HL-60 (cell line): Measurements from ENCODE around the gene TRDMT1.

ENCODE experiments used
- DNase-seq, 2 experiments: peaks; one replicate each; pipeline ENCODE4 v3.0.0-alpha.2; 2010 to 2020; ENCODE audit warnings: low read depth in 1 of 2, low spot score in 1 of 2
- H3K27ac ChIP-seq: fragments of 250-450 bp; sonication (Bioruptor Pico); replicated peaks from 2 replicates; pipeline ENCODE4 v1.5.1; 2020; ENCODE audit warnings: mild to moderate bottlenecking, moderate library complexity
- H3K27me3 ChIP-seq: fragments of 250-450 bp; sonication (Bioruptor Pico); 2 replicates; pipeline ENCODE4 v1.5.1; 2021; ENCODE audit warnings: mild to moderate bottlenecking, moderate library complexity; ENCODE audit not compliant: insufficient read depth, poor library complexity, severe bottlenecking
- H3K4me3 ChIP-seq: replicated peaks from 2 replicates; pipeline ENCODE4 v1.5.1; 2011; ENCODE audit warnings: mild to moderate bottlenecking, control low read depth, low read length; ENCODE audit not compliant: insufficient read depth
- CTCF ChIP-seq: IDR thresholded peaks from one replicate; pipeline ENCODE4 v1.5.1; 2011; ENCODE audit warnings: low read length, control low read depth, inconsistent platforms; ENCODE audit not compliant: insufficient read depth
- GABPA ChIP-seq: IDR thresholded peaks from 2 replicates; pipeline ENCODE4 v1.6.1; 2012; ENCODE audit warnings: low read depth
- POLR2AphosphoS5 ChIP-seq: IDR thresholded peaks from 2 replicates; pipeline ENCODE4 v1.6.1; 2012; ENCODE audit warnings: low read depth
- REST ChIP-seq: IDR thresholded peaks from 2 replicates; pipeline ENCODE4 v1.6.1; 2012; ENCODE audit warnings: low read depth; ENCODE audit not compliant: insufficient replicate concordance
- SPI1 ChIP-seq: IDR thresholded peaks from 2 replicates; pipeline ENCODE4 v1.6.1; 2012; ENCODE audit warnings: low read depth, mild to moderate bottlenecking, borderline replicate concordance

TRDMT1 gene

GRCh38 chr10:17196573-17196972 lies 4.9 kb downstream of the TRDMT1 start:
- TF ChIP-seq REST (no peak), GABPA (no peak), CTCF (no peak), POLR2AphosphoS5 (no peak), SPI1 (no peak)
- no peaks in the 10 kb centered on the region for H3K27me3 ChIP-seq
- no peak overlapping the region for H3K27ac ChIP-seq
- H3K4me3 ChIP-seq = no peak overlapping the region
- no peak for DNase-seq

GRCh38 chr10:17196045-17196444 lies 5.4 kb downstream of the TRDMT1 start:
- no peak for DNase-seq
- H3K27ac ChIP-seq = no peak overlapping the region
- no peak overlapping the region for H3K4me3 ChIP-seq
- TF ChIP-seq POLR2AphosphoS5 (no peak), SPI1 (no peak), CTCF (no peak), REST (no peak), GABPA (no peak)
- H3K27me3 ChIP-seq = no peaks in the 10 kb centered on the region

- H3K4me3 ChIP-seq = no peak overlapping the region
- TF ChIP-seq CTCF (no peak), POLR2AphosphoS5 (no peak)
- no peak for DNase-seq
- no peak overlapping the region for H3K27ac ChIP-seq
- H3K27me3 ChIP-seq = no peaks in the 10 kb centered on the region
These were observed 6.4 kb downstream of the TRDMT1 start for GRCh38 chr10:17195083-17195482.

- Histone ChIP-seq H3K4me3 (no peak overlapping the region), H3K27ac (no peak overlapping the region), H3K27me3 (no peaks in the 10 kb centered on the region)
- DNase-seq = no peak
- TF ChIP-seq POLR2AphosphoS5 (no peak), REST (no peak), SPI1 (no peak), CTCF (no peak), GABPA (no peak)
These were observed 10.9 kb downstream of the TRDMT1 start for GRCh38 chr10:17190602-17191001.
